ENCODE results near the gene TGFBR1. TPM values are rescaled to one million over a fixed set of nuclear protein-coding genes. Genes with fewer than 3 reads are reported as not detected.
A peak's percentile ranks its signal among the peaks of the same experiment; 100 is the strongest.

The TGFBR1 gene
- total and polyA plus RNA-seq, 8 donors: 5.2 to 119 (median 21.8) TPM

DNA sequence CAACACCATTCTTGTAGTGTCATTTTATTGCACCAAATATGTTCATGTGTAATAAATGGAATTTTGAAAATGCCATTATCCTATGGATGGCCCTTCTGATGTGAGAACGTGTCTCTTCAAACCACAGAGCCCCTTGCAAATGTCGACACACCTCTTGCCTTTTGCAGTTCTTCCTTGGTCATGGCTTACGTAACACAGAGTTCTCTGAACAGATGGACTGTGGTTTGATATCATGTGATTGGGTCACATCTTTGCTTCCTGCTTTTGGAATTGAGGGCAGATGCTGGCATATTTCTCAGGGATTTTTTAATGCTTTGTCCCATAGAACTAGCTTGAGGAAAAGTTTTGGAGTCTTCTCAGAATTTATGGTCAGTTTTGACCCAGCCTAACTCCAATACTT is 4.6 kb downstream of the TGFBR1 start:
- intact Hi-C loops (cut with DNase I; ENCODE audit: low total_unique reads): no loop called here
- Histone ChIP-seq H3K36me3 (no peaks in the 10 kb centered on the region), H3K4me3 (no peak overlapping the region), H3K9me3 (no peaks in the 10 kb centered on the region), H3K27me3 (no peaks in the 10 kb centered on the region), H3K27ac (peak overlapping the region in 3 of 5 donors; percentile 24 to 96 (median 48)), H3K4me1 (peaks cover 34 to 84% (median 53%) of the 10 kb centered on the region in 4 donors)
- no peak for DNase-seq
- 77 to 81% (median 79%) methylated on average over 3 of the region's 3 CpGs for WGBS, 5 donors
- TF ChIP-seq, protein P1, sequence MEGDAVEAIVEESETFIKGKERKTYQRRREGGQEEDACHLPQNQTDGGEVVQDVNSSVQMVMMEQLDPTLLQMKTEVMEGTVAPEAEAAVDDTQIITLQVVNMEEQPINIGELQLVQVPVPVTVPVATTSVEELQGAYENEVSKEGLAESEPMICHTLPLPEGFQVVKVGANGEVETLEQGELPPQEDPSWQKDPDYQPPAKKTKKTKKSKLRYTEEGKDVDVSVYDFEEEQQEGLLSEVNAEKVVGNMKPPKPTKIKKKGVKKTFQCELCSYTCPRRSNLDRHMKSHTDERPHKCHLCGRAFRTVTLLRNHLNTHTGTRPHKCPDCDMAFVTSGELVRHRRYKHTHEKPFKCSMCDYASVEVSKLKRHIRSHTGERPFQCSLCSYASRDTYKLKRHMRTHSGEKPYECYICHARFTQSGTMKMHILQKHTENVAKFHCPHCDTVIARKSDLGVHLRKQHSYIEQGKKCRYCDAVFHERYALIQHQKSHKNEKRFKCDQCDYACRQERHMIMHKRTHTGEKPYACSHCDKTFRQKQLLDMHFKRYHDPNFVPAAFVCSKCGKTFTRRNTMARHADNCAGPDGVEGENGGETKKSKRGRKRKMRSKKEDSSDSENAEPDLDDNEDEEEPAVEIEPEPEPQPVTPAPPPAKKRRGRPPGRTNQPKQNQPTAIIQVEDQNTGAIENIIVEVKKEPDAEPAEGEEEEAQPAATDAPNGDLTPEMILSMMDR (IDR thresholded peaks at IDR 0.05): no peak
- TF ChIP-seq POLR2AphosphoS5 (IDR thresholded peaks at IDR 0.05): peak in 1 of 3 donors; percentile 43

DNA sequence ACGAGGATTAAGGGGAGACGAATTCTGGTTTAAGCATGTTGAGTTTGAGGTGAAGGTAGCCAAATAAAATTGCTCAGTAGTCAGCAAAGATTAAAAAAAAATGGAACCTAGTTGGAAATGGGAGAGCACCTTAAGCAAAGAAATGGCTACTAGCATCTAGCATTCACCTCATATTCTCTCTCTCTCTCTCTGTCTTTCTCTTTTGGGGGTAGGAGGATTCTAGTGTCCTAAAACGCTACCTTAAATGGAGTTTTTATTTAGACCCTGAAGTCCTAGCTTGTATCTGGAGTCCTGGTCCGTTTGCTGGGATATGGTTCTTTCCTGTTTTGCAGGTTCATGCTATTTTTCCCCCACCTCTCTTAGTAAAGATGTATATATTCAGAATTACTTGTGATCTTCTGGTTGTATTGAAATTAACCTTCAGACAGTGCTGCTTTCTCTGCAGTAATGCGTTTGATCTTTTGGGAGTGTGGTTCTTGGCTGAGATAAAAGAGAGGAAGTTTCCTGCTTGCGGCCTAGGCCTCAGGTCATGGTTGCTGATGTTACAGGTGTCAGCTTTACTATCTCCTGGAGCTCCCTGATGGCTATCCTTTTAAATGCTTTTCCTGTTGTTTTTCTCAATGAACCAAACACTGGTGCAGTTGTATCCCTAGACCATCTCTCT is 8.0 kb downstream of the TGFBR1 start:
- Histone ChIP-seq H3K4me3 (no peak overlapping the region), H3K9me3 (no peaks in the 10 kb centered on the region), H3K36me3 (no peaks in the 10 kb centered on the region), H3K27ac (peak overlapping the region in 1 of 5 donors; percentile 32), H3K4me1 (peaks cover 25 to 82% (median 54%) of the 10 kb centered on the region in 4 donors), H3K27me3 (no peaks in the 10 kb centered on the region)
- DNase-seq: peak in 1 of 2 donors; percentile 34
- TF ChIP-seq EP300 (IDR thresholded peaks at IDR 0.05): no peak
- no peak for TF ChIP-seq POLR2A (IDR thresholded peaks at IDR 0.05)
- TF ChIP-seq POLR2AphosphoS5 (IDR thresholded peaks at IDR 0.05): no peak
- TF ChIP-seq, protein P1 (IDR thresholded peaks at IDR 0.05): no peak
- WGBS, 5 donors: 59 to 79% (median 75%) methylated on average over 6 of the region's 6 CpGs
- intact Hi-C loops (cut with DNase I; ENCODE audit: low total_unique reads): no loop called here

DNA sequence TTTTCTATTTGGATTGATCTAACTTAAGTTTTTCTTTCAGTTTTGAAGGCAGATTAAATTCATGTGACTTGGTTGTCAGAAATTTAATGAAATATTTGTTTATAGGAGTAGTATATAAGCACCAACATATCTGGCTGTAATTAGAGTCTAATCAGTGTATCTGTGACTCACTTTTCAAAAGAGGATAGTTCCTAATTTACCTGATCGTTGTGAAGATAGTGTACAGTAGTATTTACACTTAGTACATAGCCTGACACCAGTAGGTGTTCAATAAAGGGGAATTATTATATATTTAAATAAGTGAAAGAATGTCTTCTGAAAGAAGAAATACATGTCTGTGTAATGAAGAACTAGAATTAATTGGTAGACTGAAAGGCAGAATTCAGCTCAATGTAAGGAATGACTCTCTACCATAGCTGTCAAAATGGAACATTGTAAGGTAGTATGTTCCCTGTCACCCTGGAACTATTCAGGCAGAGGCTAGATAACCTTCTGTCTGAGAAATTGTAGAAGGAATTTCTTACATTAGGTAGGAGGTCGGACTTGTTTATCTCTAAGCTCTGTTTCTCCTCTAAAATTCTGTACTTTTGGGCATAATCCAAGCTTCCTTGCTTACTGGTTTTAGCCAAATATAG is 8.6 kb downstream of the TGFBR1 start:
- no peak for DNase-seq
- H3K27ac ChIP-seq: peak overlapping the region in 2 of 5 donors; percentile 34 to 41

DNA sequence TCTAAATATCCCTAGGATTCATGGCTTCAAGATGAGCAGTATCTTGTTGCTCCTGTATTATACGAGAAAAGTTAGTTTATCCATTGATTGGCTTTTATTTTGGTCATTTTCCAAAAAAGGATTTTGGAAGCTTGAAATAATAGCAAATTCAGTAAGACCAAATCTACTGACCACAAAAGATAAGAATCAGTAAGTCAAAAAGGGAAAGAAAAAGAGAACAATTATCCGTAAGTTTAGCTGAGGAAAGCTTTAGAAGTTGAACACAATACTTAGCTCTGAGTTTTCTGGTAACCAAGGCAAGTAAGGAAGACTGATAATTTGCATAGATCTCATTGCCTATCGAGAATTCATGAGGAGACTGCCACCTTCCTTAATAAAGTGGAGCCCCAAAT is 9.1 kb downstream of the TGFBR1 start:
- Histone ChIP-seq H3K9me3 (no peaks in the 10 kb centered on the region), H3K4me1 (peaks cover 21 to 78% (median 54%) of the 10 kb centered on the region in 4 donors), H3K27ac (peak overlapping the region in 2 of 5 donors; percentile 34 to 41), H3K36me3 (no peaks in the 10 kb centered on the region), H3K4me3 (no peak overlapping the region), H3K27me3 (no peaks in the 10 kb centered on the region)
- TF ChIP-seq, protein P1 (IDR thresholded peaks at IDR 0.05): no peak
- TF ChIP-seq POLR2A (IDR thresholded peaks at IDR 0.05) (no peak), POLR2AphosphoS5 (IDR thresholded peaks at IDR 0.05) (no peak), EP300 (IDR thresholded peaks at IDR 0.05) (no peak)
- 54 to 88% (median 70%) methylated on average over 3 of the region's 3 CpGs for WGBS, 5 donors
- no peak for DNase-seq
- intact Hi-C loops (cut with DNase I; ENCODE audit: low total_unique reads): no loop called here

More for the DNA sequence above, 8.6 kb downstream of the TGFBR1 start:
- no peaks in the 10 kb centered on the region for H3K36me3 ChIP-seq
- no peaks in the 10 kb centered on the region for H3K27me3 ChIP-seq
- no peak overlapping the region for H3K4me3 ChIP-seq
- WGBS, 5 donors: 44 to 63% (median 58%) methylated on average over 2 of the region's 2 CpGs
- H3K9me3 ChIP-seq: no peaks in the 10 kb centered on the region
- intact Hi-C loops (cut with DNase I; ENCODE audit: low total_unique reads): no loop called here
- TF ChIP-seq POLR2AphosphoS5 (IDR thresholded peaks at IDR 0.05) (no peak), POLR2A (IDR thresholded peaks at IDR 0.05) (no peak), EP300 (IDR thresholded peaks at IDR 0.05) (no peak)
- TF ChIP-seq, protein P1 (IDR thresholded peaks at IDR 0.05): no peak
- H3K4me1 ChIP-seq: peaks cover 25 to 76% (median 52%) of the 10 kb centered on the region in 4 donors
